Stomach (tissue), 4 donors: ENCODE measurements around the gene C17orf113.

Experiments
- CTCF ChIP-seq, 7 experiments: fragments of 450-650 bp in 4 of 7; fragments of 200-600 bp in 3 of 7; sonication (generic) in 3 of 7; IDR thresholded peaks; one replicate each; pipeline ENCODE4 v1.5.1; 2016 to 2019; ENCODE audit warnings: antibody characterized with exemption in 7 of 7, control low read depth in 2 of 7, mild to moderate bottlenecking in 1 of 7
- EP300 ChIP-seq: sonication (generic); formaldehyde crosslinking; IDR thresholded peaks from one replicate; pipeline ENCODE4 v1.6.1; 2017; ENCODE audit warnings: antibody characterized with exemption
- POLR2A ChIP-seq, 4 donors: fragments of 450-650 bp; IDR thresholded peaks; one replicate each; pipeline ENCODE4 v1.6.1; 2016; ENCODE audit warnings: antibody characterized with exemption in 4 of 4, control low read depth in 2 of 4, mild to moderate bottlenecking in 1 of 4, moderate library complexity in 1 of 4
- POLR2AphosphoS5 ChIP-seq, 3 donors: sonication (generic); formaldehyde crosslinking; IDR thresholded peaks; one replicate each; pipeline ENCODE4 v1.6.1; 2016; ENCODE audit warnings: antibody characterized with exemption in 3 of 3

GRCh38 chr17:42005166-42005565 lies 45.2 kb downstream of the C17orf113 start:
- TF ChIP-seq CTCF (IDR thresholded peaks at IDR 0.05), result no peak
- no peak for TF ChIP-seq POLR2A (IDR thresholded peaks at IDR 0.05)
- no peak for TF ChIP-seq EP300
- no peak for TF ChIP-seq POLR2AphosphoS5 (IDR thresholded peaks at IDR 0.05)
